ENCODE results near the gene HFE. TPM values are rescaled to one million over a fixed set of nuclear protein-coding genes. Genes with fewer than 3 reads are reported as not detected.

Gene HFE
- total and polyA plus RNA-seq, 2 donors (not counting 1 experiment from before 2014, with no cell fraction given): 18.3 to 22.3 TPM

GRCh38 chr6:26105842-26106241 is 18.6 kb downstream of the HFE start:
- Histone ChIP-seq H4K20me1 (ENCODE audit: control insufficient read depth, extremely low read depth, insufficient read depth, low read length) (no peaks in the 10 kb centered on the region), H2AFZ (ENCODE audit: low read length) (no peak overlapping the region), H3K4me1 (ENCODE audit: control insufficient read depth, extremely low read depth, insufficient read depth, low read length) (no peaks in the 10 kb centered on the region), H3K36me3 (ENCODE audit: control insufficient read depth, insufficient read depth, low read length) (no peaks in the 10 kb centered on the region), H3K4me3 (replicated peaks in 1 of 4; ENCODE audit: control extremely low read depth in 1 of 4, insufficient read depth in 1 of 4, low read depth in 3 of 4, low read length in 4 of 4) (no peak overlapping the region), H3K9me3 (ENCODE audit: control insufficient read depth, insufficient read depth, low read depth, low read length) (no peaks in the 10 kb centered on the region), H3K4me2 (ENCODE audit: extremely low read depth, insufficient read depth, low read length) (no peak overlapping the region), H3K79me2 (ENCODE audit: control insufficient read depth, insufficient read depth, low read length) (no peaks in the 10 kb centered on the region), H3K27me3 (ENCODE audit: control insufficient read depth, insufficient read depth, low read length) (no peaks in the 10 kb centered on the region), H3K9ac (ENCODE audit: insufficient read depth, low read length) (no peak overlapping the region), H3K27ac (ENCODE audit: insufficient read depth, low read length) (no peak overlapping the region)
- DNase-seq (ENCODE audit: low read depth in 2 of 2): peak in 1 of 2 donors; percentile 82
- TF ChIP-seq CTCF (conservative IDR thresholded peaks at IDR 0.05 in 1 of 2, IDR thresholded peaks at IDR 0.05 in 1 of 2; ENCODE audit: low read depth in 1 of 2, low read length in 2 of 2) (no peak), EZH2 (IDR thresholded peaks at IDR 0.05; ENCODE audit: low read length, missing control alignments) (no peak)

GRCh38 chr6:26107935-26108334 is 20.7 kb downstream of the HFE start:
- no peaks in the 10 kb centered on the region for H3K36me3 ChIP-seq (ENCODE audit: control insufficient read depth, insufficient read depth, low read length)
- no peak overlapping the region for H3K27ac ChIP-seq (ENCODE audit: insufficient read depth, low read length)
- no peak overlapping the region for H3K9ac ChIP-seq (ENCODE audit: insufficient read depth, low read length)
- no peak overlapping the region for H3K4me2 ChIP-seq (ENCODE audit: extremely low read depth, insufficient read depth, low read length)
- TF ChIP-seq CTCF (conservative IDR thresholded peaks at IDR 0.05 in 1 of 2, IDR thresholded peaks at IDR 0.05 in 1 of 2; ENCODE audit: low read depth in 1 of 2, low read length in 2 of 2): no peak
- no peak for TF ChIP-seq EZH2 (IDR thresholded peaks at IDR 0.05; ENCODE audit: low read length, missing control alignments)
- H2AFZ ChIP-seq (ENCODE audit: low read length): no peak overlapping the region
- H3K79me2 ChIP-seq (ENCODE audit: control insufficient read depth, insufficient read depth, low read length): no peaks in the 10 kb centered on the region
- no peaks in the 10 kb centered on the region for H3K4me1 ChIP-seq (ENCODE audit: control insufficient read depth, extremely low read depth, insufficient read depth, low read length)
- no peaks in the 10 kb centered on the region for H3K27me3 ChIP-seq (ENCODE audit: control insufficient read depth, insufficient read depth, low read length)
- H3K9me3 ChIP-seq (ENCODE audit: control insufficient read depth, insufficient read depth, low read depth, low read length): no peaks in the 10 kb centered on the region
- H3K4me3 ChIP-seq (replicated peaks in 1 of 4; ENCODE audit: control extremely low read depth in 1 of 4, insufficient read depth in 1 of 4, low read depth in 3 of 4, low read length in 4 of 4): no peak overlapping the region
- DNase-seq (ENCODE audit: low read depth in 2 of 2): no peak
- H4K20me1 ChIP-seq (ENCODE audit: control insufficient read depth, extremely low read depth, insufficient read depth, low read length): no peaks in the 10 kb centered on the region

GRCh38 chr6:26109772-26110171 is 22.5 kb downstream of the HFE start:
- Histone ChIP-seq H3K9me3 (ENCODE audit: control insufficient read depth, insufficient read depth, low read depth, low read length) (no peaks in the 10 kb centered on the region), H3K9ac (ENCODE audit: insufficient read depth, low read length) (no peak overlapping the region), H2AFZ (ENCODE audit: low read length) (no peak overlapping the region), H3K79me2 (ENCODE audit: control insufficient read depth, insufficient read depth, low read length) (no peaks in the 10 kb centered on the region), H3K36me3 (ENCODE audit: control insufficient read depth, insufficient read depth, low read length) (no peaks in the 10 kb centered on the region), H4K20me1 (ENCODE audit: control insufficient read depth, extremely low read depth, insufficient read depth, low read length) (no peaks in the 10 kb centered on the region), H3K4me1 (ENCODE audit: control insufficient read depth, extremely low read depth, insufficient read depth, low read length) (no peaks in the 10 kb centered on the region), H3K27ac (ENCODE audit: insufficient read depth, low read length) (no peak overlapping the region), H3K27me3 (ENCODE audit: control insufficient read depth, insufficient read depth, low read length) (no peaks in the 10 kb centered on the region), H3K4me2 (ENCODE audit: extremely low read depth, insufficient read depth, low read length) (no peak overlapping the region), H3K4me3 (replicated peaks in 1 of 4; ENCODE audit: control extremely low read depth in 1 of 4, insufficient read depth in 1 of 4, low read depth in 3 of 4, low read length in 4 of 4) (no peak overlapping the region)
- no peak for DNase-seq (ENCODE audit: low read depth in 2 of 2)
- no peak for TF ChIP-seq CTCF (conservative IDR thresholded peaks at IDR 0.05 in 1 of 2, IDR thresholded peaks at IDR 0.05 in 1 of 2; ENCODE audit: low read depth in 1 of 2, low read length in 2 of 2)
- TF ChIP-seq EZH2 (IDR thresholded peaks at IDR 0.05; ENCODE audit: low read length, missing control alignments): no peak

All from fibroblast of lung (primary cell).